ENCODE results near the gene NLGN2. TPM values are rescaled to one million over a fixed set of nuclear protein-coding genes. Genes with fewer than 3 reads are reported as not detected.

The NLGN2 gene
- total RNA-seq, 1 donor from 2014 or later, result 68.4 TPM

DNA sequence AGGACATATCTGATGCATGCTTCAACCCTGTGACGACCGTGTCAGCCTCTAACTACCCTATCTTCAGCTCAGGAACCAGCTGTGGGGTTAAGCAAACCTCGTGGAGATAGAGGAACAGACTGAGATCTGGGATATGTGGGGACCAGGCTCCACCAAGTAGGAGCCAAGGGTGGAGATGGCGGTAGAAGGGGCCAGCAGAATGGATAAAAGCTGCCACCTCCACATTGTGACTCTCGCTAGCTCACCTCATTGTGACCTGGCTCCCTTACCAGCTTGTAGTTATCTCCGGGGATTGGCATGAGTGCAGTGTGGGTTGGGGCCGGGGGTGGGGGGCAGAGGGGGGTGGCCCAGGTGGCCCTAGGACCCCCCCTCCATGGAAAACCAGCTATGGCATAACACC, 17.7 kb downstream of the NLGN2 start, which contains the start of gene SPEM2:
TSS of gene SPEM2 (plus strand) at position 301 of the 400 bp plus-strand sequence. CDS start at position 374, 73 bp downstream.
- Mint-ChIP-seq H3K36me3 (no peaks in the 10 kb centered on the region), H3K4me1 (ENCODE audit: unreplicated experiment) (no peaks in the 10 kb centered on the region), H3K27ac (no peak within 1 kb of the TSS), H3K27me3 (no peaks in the 10 kb centered on the region), H3K9me3 (no peaks in the 10 kb centered on the region), H3K4me3 (no peak within 1 kb of the TSS)
- TF ChIP-seq, protein P1, sequence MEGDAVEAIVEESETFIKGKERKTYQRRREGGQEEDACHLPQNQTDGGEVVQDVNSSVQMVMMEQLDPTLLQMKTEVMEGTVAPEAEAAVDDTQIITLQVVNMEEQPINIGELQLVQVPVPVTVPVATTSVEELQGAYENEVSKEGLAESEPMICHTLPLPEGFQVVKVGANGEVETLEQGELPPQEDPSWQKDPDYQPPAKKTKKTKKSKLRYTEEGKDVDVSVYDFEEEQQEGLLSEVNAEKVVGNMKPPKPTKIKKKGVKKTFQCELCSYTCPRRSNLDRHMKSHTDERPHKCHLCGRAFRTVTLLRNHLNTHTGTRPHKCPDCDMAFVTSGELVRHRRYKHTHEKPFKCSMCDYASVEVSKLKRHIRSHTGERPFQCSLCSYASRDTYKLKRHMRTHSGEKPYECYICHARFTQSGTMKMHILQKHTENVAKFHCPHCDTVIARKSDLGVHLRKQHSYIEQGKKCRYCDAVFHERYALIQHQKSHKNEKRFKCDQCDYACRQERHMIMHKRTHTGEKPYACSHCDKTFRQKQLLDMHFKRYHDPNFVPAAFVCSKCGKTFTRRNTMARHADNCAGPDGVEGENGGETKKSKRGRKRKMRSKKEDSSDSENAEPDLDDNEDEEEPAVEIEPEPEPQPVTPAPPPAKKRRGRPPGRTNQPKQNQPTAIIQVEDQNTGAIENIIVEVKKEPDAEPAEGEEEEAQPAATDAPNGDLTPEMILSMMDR (conservative IDR thresholded peaks at IDR 0.05), result no peak
- no peak for DNase-seq (ENCODE audit: extremely low spot score, unreplicated experiment)

DNA sequence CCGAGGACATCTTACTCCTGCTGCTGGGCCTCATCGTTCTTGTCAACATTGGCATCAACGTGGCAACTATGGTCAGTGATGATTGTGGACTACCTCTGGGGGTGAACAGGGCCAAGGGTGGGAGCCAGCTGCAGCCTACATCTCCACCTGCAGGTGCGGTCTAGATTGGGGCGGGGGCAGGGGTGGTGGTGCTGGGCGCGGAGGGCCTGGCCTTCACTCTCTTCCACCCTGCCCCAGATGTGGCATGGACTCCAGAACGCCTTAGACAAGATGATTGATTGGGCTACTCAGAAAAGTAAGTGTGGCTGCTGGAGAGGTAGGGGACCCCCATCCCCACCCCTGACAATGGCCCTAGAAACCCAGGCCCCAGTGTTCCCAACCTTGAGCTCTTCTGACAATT, 18.1 kb downstream of the NLGN2 start:
- H3K4me1 Mint-ChIP-seq (ENCODE audit: unreplicated experiment), result no peaks in the 10 kb centered on the region
- H3K36me3 Mint-ChIP-seq, result no peaks in the 10 kb centered on the region
- no peaks in the 10 kb centered on the region for H3K27me3 Mint-ChIP-seq
- H3K27ac Mint-ChIP-seq, result no peak overlapping the region
- TF ChIP-seq, protein P1 (conservative IDR thresholded peaks at IDR 0.05), result no peak
- no peak for DNase-seq (ENCODE audit: extremely low spot score, unreplicated experiment)
- H3K4me3 Mint-ChIP-seq, result no peak overlapping the region
- H3K9me3 Mint-ChIP-seq, result no peaks in the 10 kb centered on the region

DNA sequence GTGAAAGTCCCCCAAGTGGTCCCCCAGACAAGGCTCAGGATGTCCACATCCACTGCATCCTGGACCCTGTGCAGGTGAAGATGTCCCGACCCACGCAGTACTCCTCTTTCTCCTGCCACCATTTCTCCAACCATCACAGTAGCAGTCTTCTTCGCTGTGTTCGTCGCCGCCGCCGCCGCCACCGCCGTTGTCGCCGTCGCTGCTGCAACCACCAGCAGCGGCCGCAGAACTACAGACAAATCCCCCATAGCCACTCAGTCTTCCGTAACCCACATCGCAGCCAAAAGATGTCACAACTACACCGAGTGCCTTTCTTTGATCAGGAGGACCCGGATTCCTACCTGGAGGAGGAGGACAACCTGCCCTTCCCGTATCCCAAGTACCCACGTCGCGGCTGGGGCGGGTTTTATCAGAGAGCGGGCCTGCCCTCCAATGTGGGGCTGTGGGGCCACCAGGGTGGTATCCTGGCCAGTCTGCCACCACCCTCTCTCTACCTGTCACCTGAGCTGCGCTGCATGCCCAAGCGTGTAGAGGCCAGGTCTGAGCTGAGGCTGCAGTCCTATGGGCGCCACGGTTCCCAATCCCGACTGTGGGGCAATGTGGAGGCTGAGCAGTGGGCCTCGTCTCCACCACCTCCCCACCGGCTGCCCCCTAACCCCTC, 18.7 kb downstream of the NLGN2 start:
- Mint-ChIP-seq H3K36me3 (no peaks in the 10 kb centered on the region), H3K9me3 (no peaks in the 10 kb centered on the region), H3K4me1 (ENCODE audit: unreplicated experiment) (no peaks in the 10 kb centered on the region), H3K4me3 (no peak overlapping the region), H3K27ac (no peak overlapping the region), H3K27me3 (no peaks in the 10 kb centered on the region)
- no peak for DNase-seq (ENCODE audit: extremely low spot score, unreplicated experiment)
- TF ChIP-seq, protein P1 (conservative IDR thresholded peaks at IDR 0.05), result no peak

DNA sequence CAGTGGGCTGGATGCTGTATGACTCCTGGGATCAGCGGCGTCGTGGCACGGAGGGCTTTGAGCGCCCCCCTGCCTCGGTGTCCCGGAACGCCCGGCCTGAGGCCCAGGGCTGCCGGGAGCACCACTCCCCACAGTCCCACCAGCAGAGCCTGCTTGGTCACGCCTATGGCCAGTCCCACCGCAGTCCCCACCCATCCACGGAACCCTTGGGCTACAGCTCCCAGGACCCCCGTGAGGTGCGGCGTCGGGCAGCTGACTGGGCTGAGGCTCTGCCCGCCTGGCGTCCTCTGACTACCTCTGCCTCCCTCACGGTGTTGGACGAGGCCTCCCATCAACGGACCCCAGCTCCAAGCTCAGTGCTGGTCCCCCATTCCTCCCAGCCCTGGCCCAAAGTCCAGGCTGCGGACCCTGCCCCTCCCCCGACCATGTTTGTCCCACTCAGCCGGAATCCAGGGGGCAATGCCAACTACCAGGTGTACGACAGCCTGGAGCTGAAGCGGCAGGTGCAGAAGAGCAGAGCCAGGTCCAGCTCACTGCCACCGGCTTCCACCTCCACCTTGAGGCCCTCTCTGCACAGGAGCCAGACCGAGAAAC, 19.3 kb downstream of the NLGN2 start:
- TF ChIP-seq, protein P1 (conservative IDR thresholded peaks at IDR 0.05), result no peak
- Mint-ChIP-seq H3K9me3 (no peaks in the 10 kb centered on the region), H3K27me3 (no peaks in the 10 kb centered on the region), H3K4me3 (no peak overlapping the region), H3K27ac (no peak overlapping the region), H3K4me1 (ENCODE audit: unreplicated experiment) (no peaks in the 10 kb centered on the region), H3K36me3 (no peaks in the 10 kb centered on the region)
- no peak for DNase-seq (ENCODE audit: extremely low spot score, unreplicated experiment)

DNA sequence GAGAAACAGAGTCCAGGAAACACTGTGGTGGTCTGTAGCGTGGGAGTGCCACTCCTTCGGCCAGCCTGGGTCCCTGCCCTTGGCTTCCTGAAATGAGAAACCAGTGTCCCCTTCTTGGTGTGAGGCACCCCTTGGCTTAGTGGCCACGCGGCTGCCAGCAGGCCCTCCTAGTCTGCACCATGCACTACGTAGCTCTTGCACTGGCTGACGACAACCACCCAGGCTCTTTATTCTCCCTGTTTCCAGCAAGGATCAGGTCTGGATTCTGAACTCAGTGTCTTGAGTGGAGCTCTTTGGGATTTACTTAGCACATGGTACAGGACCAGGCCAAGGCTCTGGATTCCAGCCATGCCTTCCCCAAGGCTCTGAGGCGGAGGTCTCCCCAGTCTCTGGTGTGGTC, 19.9 kb downstream of the NLGN2 start:
- TF ChIP-seq, protein P1 (conservative IDR thresholded peaks at IDR 0.05), result no peak
- H3K36me3 Mint-ChIP-seq, result no peaks in the 10 kb centered on the region
- no peak for DNase-seq (ENCODE audit: extremely low spot score, unreplicated experiment)
- no peaks in the 10 kb centered on the region for H3K4me1 Mint-ChIP-seq (ENCODE audit: unreplicated experiment)
- H3K27me3 Mint-ChIP-seq, result no peaks in the 10 kb centered on the region
- no peak overlapping the region for H3K27ac Mint-ChIP-seq
- no peaks in the 10 kb centered on the region for H3K9me3 Mint-ChIP-seq
- no peak overlapping the region for H3K4me3 Mint-ChIP-seq
